Measurements from ENCODE around the gene TBC1D32.
"Not testable (repeated sequence)": the region's sequence is repeated elsewhere in the genome, so short reads cannot be mapped to it uniquely, and the experiment has no call there.

The TBC1D32 gene

GRCh38 chr6:121210943-121211342 is 123.3 kb downstream of the TBC1D32 start:
- H3K4me3 ChIP-seq (ENCODE audit: low read depth in 1 of 2, low read length in 1 of 2), result no peak overlapping the region

GRCh38 chr6:121205569-121205968 is 128.7 kb downstream of the TBC1D32 start:
- Histone ChIP-seq H3K4me1 (ENCODE audit: control insufficient read depth in 1 of 2, insufficient read depth in 1 of 2, low read depth in 1 of 2, low read length in 1 of 2) (no peaks in the 10 kb centered on the region), H3K27me3 (no peaks in the 10 kb centered on the region), H3K27ac (no peak overlapping the region), H3K9me3 (no peaks in the 10 kb centered on the region), H3K4me3 (ENCODE audit: low read depth in 1 of 2, low read length in 1 of 2) (no peak overlapping the region), H3K36me3 (no peaks in the 10 kb centered on the region)
- no peak for TF ChIP-seq CTCF (IDR thresholded peaks at IDR 0.05)

More at GRCh38 chr6:121210943-121211342, 123.3 kb downstream of the TBC1D32 start:
- Histone ChIP-seq H3K27me3 (no peaks in the 10 kb centered on the region), H3K4me1 (ENCODE audit: control insufficient read depth in 1 of 2, insufficient read depth in 1 of 2, low read depth in 1 of 2, low read length in 1 of 2) (no peaks in the 10 kb centered on the region), H3K9me3 (no peaks in the 10 kb centered on the region), H3K27ac (no peak overlapping the region), H3K36me3 (no peaks in the 10 kb centered on the region)
- TF ChIP-seq CTCF (IDR thresholded peaks at IDR 0.05), result no peak

DNA sequence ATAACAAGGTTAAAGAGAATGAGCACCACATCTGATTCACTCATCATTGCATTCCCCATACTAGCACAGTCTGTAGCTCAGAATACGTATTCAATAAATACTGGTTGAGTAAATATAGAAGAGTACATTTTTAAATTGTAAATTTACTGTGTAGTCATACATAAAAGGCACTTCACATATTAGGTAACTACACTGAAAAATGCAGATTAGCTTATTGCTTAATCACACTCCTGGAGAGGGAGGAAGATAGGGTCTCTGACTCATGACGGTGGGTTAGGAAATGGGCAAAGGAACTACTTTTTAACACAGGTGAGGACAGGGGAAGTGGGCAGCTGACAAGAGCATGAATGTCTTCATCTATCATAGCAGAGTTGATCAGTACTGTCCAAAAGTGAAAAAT is 133.2 kb downstream of the TBC1D32 start:
- Histone ChIP-seq H3K36me3 (no peaks in the 10 kb centered on the region), H3K9me3 (no peaks in the 10 kb centered on the region), H3K27ac (no peak overlapping the region), H3K4me3 (ENCODE audit: low read depth in 1 of 2, low read length in 1 of 2) (no peak overlapping the region), H3K4me1 (ENCODE audit: control insufficient read depth in 1 of 2, insufficient read depth in 1 of 2, low read depth in 1 of 2, low read length in 1 of 2) (no peaks in the 10 kb centered on the region), H3K27me3 (no peaks in the 10 kb centered on the region)
- TF ChIP-seq CTCF (IDR thresholded peaks at IDR 0.05), result no peak

- not testable (repeated sequence) for H3K27ac ChIP-seq; H3K36me3 ChIP-seq; H3K27me3 ChIP-seq; H3K4me1 ChIP-seq (ENCODE audit: control insufficient read depth in 1 of 2, insufficient read depth in 1 of 2, low read depth in 1 of 2, low read length in 1 of 2); H3K9me3 ChIP-seq; H3K4me3 ChIP-seq (ENCODE audit: low read depth in 1 of 2, low read length in 1 of 2)
Observed at GRCh38 chr6:121196042-121196441, 138.2 kb downstream of the TBC1D32 start.

GRCh38 chr6:121190122-121190521 is 144.2 kb downstream of the TBC1D32 start:
- no peaks in the 10 kb centered on the region for H3K4me1 ChIP-seq (ENCODE audit: control insufficient read depth in 1 of 2, insufficient read depth in 1 of 2, low read depth in 1 of 2, low read length in 1 of 2)
- H3K9me3 ChIP-seq, result no peaks in the 10 kb centered on the region
- H3K36me3 ChIP-seq, result no peaks in the 10 kb centered on the region
- H3K4me3 ChIP-seq (ENCODE audit: low read depth in 1 of 2, low read length in 1 of 2), result no peak overlapping the region
- no peak overlapping the region for H3K27ac ChIP-seq
- H3K27me3 ChIP-seq, result no peaks in the 10 kb centered on the region
- no peak for TF ChIP-seq CTCF (IDR thresholded peaks at IDR 0.05)

DNA sequence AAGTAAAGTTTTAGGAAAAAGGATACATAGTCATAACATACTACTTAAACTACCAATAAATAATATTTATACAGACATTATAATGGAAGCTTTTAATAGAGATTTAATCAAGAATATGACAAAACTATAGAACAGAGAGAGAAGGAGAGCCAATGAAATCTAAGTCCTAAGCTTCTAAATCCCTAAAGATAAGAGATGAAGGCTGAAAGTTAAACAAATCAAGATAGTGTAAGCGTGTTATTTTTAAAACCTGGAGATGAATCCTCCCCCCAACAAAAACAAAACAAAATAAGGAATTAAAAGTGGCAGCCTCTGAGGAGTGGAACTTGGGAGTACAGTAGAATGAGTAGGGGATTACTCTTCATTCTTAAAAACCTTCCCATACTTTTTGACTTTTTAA is 145.9 kb downstream of the TBC1D32 start:
- no peak for TF ChIP-seq CTCF (IDR thresholded peaks at IDR 0.05)
- Histone ChIP-seq H3K9me3 (no peaks in the 10 kb centered on the region), H3K36me3 (no peaks in the 10 kb centered on the region)

More for the DNA sequence above, 145.9 kb downstream of the TBC1D32 start:
- Histone ChIP-seq H3K4me1 (ENCODE audit: control insufficient read depth in 1 of 2, insufficient read depth in 1 of 2, low read depth in 1 of 2, low read length in 1 of 2) (no peaks in the 10 kb centered on the region), H3K27ac (no peak overlapping the region), H3K4me3 (ENCODE audit: low read depth in 1 of 2, low read length in 1 of 2) (no peak overlapping the region), H3K27me3 (no peaks in the 10 kb centered on the region)
